Uterus (tissue), 4 donors: ENCODE results near the gene ZNF416. TPM values are rescaled to one million over a fixed set of nuclear protein-coding genes. Genes with fewer than 3 reads are reported as not detected.

ENCODE experiments used
- DNase-seq, 2 donors: peaks; one replicate each; pipeline ENCODE4 v3.0.0-alpha.2; 2019 to 2020
- H3K27ac ChIP-seq, 2 donors: fragments of 200-600 bp; sonication (generic); 1 replicate in 1 of 2; 2 replicates in 1 of 2; pipeline ENCODE4 v1.5.1; 2016 to 2018
- H3K27me3 ChIP-seq, 2 donors: fragments of 200-600 bp; sonication (generic); one replicate each; pipeline ENCODE4 v1.5.1; 2018 to 2019; ENCODE audit warnings: control low read depth in 1 of 2
- H3K36me3 ChIP-seq, 2 donors: fragments of 200-600 bp; sonication (generic); one replicate each; pipeline ENCODE4 v1.5.1; 2019; ENCODE audit warnings: control low read depth in 1 of 2
- H3K4me1 ChIP-seq, 2 donors: fragments of 200-600 bp; sonication (generic); one replicate each; pipeline ENCODE4 v1.5.1; 2018 to 2019; ENCODE audit warnings: control low read depth in 1 of 2
- H3K4me3 ChIP-seq, 2 donors: fragments of 200-600 bp; sonication (generic); 1 replicate in 1 of 2; 2 replicates in 1 of 2; pipeline ENCODE4 v1.5.1; 2018 to 2019; ENCODE audit warnings: mild to moderate bottlenecking in 1 of 2
- H3K9me3 ChIP-seq, 2 donors: fragments of 200-600 bp; sonication (generic); one replicate each; pipeline ENCODE4 v1.5.1; 2019; ENCODE audit warnings: control low read depth in 1 of 2
- CTCF ChIP-seq, 4 experiments: fragments of 200-600 bp in 2 of 4; fragments of 450-650 bp in 2 of 4; sonication (generic) in 2 of 4; IDR thresholded peaks; one replicate each; pipeline ENCODE4 v1.5.1; 2016 to 2019; ENCODE audit warnings: antibody characterized with exemption in 4 of 4, mild to moderate bottlenecking in 2 of 4, moderate library complexity in 1 of 4
- POLR2A ChIP-seq, 2 donors: fragments of 450-650 bp; IDR thresholded peaks; one replicate each; pipeline ENCODE4 v1.6.1; 2016; ENCODE audit warnings: antibody characterized with exemption in 2 of 2, mild to moderate bottlenecking in 1 of 2, moderate library complexity in 1 of 2
- intact Hi-C: fragments of 100-400 bp; cut with DNase I; formaldehyde crosslinking; loops from one replicate; pipeline ENCODE4 v1.15.1; 2023; ENCODE audit warnings: low total_unique reads
- total RNA-seq, 4 donors: library from RNA; depleted of rRNA in 3 of 4; stranded (reverse); fragments of >200 nt in 3 of 4; gene quantifications; one replicate each; pipeline versions ENCODE4 v1.1.0 to v1.2.4, GENCODE V29; 2014 to 2023
- donor health status: DM: yes; HTN: yes; CAD: no.

Gene ZNF416
- total RNA-seq, 4 donors from 2014 or later, result 0.26 to 11.9 (median 5.7) TPM

DNA sequence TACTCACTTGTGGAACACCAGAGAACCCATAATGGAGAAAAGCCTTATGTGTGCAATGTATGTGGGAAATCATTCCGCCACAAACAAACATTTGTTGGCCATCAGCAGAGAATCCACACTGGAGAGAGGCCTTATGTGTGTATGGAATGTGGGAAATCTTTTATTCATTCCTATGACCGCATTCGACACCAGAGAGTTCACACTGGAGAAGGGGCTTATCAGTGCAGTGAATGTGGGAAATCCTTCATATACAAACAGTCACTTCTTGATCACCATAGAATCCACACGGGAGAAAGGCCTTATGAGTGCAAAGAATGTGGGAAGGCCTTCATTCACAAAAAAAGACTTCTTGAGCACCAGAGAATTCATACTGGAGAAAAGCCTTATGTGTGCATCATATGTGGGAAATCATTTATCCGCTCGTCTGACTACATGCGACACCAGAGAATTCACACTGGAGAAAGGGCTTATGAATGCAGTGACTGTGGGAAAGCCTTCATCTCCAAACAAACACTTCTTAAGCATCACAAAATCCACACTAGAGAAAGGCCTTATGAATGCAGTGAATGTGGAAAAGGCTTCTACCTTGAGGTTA is 40.7 kb downstream of the ZNF416 start:
- Histone ChIP-seq H3K27me3 (no peaks in the 10 kb centered on the region), H3K4me3 (no peak overlapping the region), H3K4me1 (no peaks in the 10 kb centered on the region), H3K36me3 (no peaks in the 10 kb centered on the region), H3K9me3 (peaks cover 3 to 98% of the 10 kb centered on the region in 2 donors), H3K27ac (no peak overlapping the region)
- DNase-seq, result no peak
- TF ChIP-seq POLR2A (IDR thresholded peaks at IDR 0.05) (no peak), CTCF (IDR thresholded peaks at IDR 0.05) (no peak)
- intact Hi-C loops, result no loop called here

- peak within 1 kb of the TSS; percentile 72 to 91 for H3K4me3 ChIP-seq
- intact Hi-C loops, result no loop called here
- peak within 1 kb of the TSS; percentile 49 to 58 for H3K27ac ChIP-seq
- H3K9me3 ChIP-seq, result peaks cover 0 to 22% of the 10 kb centered on the region in 2 donors
- TF ChIP-seq POLR2A (IDR thresholded peaks at IDR 0.05), result no peak
- TF ChIP-seq CTCF (IDR thresholded peaks at IDR 0.05), result no peak
- no peaks in the 10 kb centered on the region for H3K36me3 ChIP-seq
- DNase-seq, result peak; percentile 81 to 86
- no peaks in the 10 kb centered on the region for H3K4me1 ChIP-seq
- H3K27me3 ChIP-seq, result no peaks in the 10 kb centered on the region
Measured at GRCh38 chr19:57527136-57527881, 51.4 kb downstream of the ZNF416 start, which contains the start of gene ZNF549. Gene ZNF549, plus strand, starts transcription at chr19:57527356. Its CDS starts 218 bp downstream, at chr19:57527574.

Other genes with a start within 250 kb of the ZNF416 start
- gene ZNF304, start 227.6 kb downstream of the ZNF416 start, total RNA-seq, result 10 to 100 TPM in 2 of 4 donors, 1 to 10 TPM in 2; 4.1 to 25.0 (median 8.3) TPM
- 10 to 100 TPM in 2 of 4 donors, 1 to 10 TPM in 1, not detected in 1; 2.0 to 21.0 (median 10.6) TPM for gene TRAPPC2B, start 215.4 kb downstream of the ZNF416 start, total RNA-seq
- 1 to 10 TPM in 2 of 4 donors, not detected in 2; 2.1 to 5.7 TPM for gene ZNF547, start 215.4 kb downstream of the ZNF416 start, total RNA-seq
- 10 to 100 TPM; 12.6 to 77.9 (median 53.1) TPM for gene ZNF548, start 189.1 kb downstream of the ZNF416 start, total RNA-seq
- gene ZNF17, start 167.8 kb downstream of the ZNF416 start, total RNA-seq, result 10 to 100 TPM; 14.9 to 41.6 (median 18.9) TPM
- 10 to 100 TPM in 3 of 4 donors, under 1 TPM in 1; 0.88 to 31.1 (median 11.6) TPM for gene ZNF749, start 143.6 kb downstream of the ZNF416 start, total RNA-seq
- 1 to 10 TPM in 2 of 4 donors, under 1 TPM in 1, not detected in 1; under 0.01 to 2.2 (median 2.0) TPM for gene VN1R1, start 121.8 kb downstream of the ZNF416 start, total RNA-seq
- gene ZNF772, start 101.3 kb downstream of the ZNF416 start, total RNA-seq, result 10 to 100 TPM in 3 of 4 donors, 1 to 10 TPM in 1; 7.2 to 48.0 (median 12.6) TPM
- 10 to 100 TPM in 3 of 4 donors, 1 to 10 TPM in 1; 2.6 to 69.4 (median 16.9) TPM for gene ZNF419, start 91.2 kb downstream of the ZNF416 start, total RNA-seq
- gene ZNF773, start 79.0 kb downstream of the ZNF416 start, total RNA-seq, result 10 to 100 TPM in 3 of 4 donors, 1 to 10 TPM in 1; 2.9 to 34.3 (median 17.0) TPM
- gene ZNF549, start 51.6 kb downstream of the ZNF416 start, total RNA-seq, result 10 to 100 TPM in 2 of 4 donors, 1 to 10 TPM in 2; 8.2 to 38.9 (median 14.2) TPM
- gene ZNF550, start 19.0 kb downstream of the ZNF416 start, total RNA-seq, result 10 to 100 TPM in 1 of 4 donors, 1 to 10 TPM in 3; 4.4 to 25.6 (median 6.9) TPM
- gene ZIK1, start 5.2 kb upstream of the ZNF416 start, total RNA-seq, result 10 to 100 TPM in 2 of 4 donors, 1 to 10 TPM in 2; 6.8 to 26.5 (median 11.0) TPM
- 10 to 100 TPM in 1 of 4 donors, 1 to 10 TPM in 2, under 1 TPM in 1; 0.29 to 33.0 (median 4.7) TPM for gene ZNF530, start 21.0 kb upstream of the ZNF416 start, total RNA-seq
- 10 to 100 TPM in 3 of 4 donors, 1 to 10 TPM in 1; 1.5 to 60.1 (median 16.5) TPM for gene ZNF134, start 35.3 kb upstream of the ZNF416 start, total RNA-seq
- 100 to 1,000 TPM in 1 of 4 donors, 10 to 100 TPM in 2, 1 to 10 TPM in 1; 9.4 to 115 (median 20.7) TPM for gene ZNF211, start 54.3 kb upstream of the ZNF416 start, total RNA-seq
- gene ZSCAN4, start 90.0 kb upstream of the ZNF416 start, total RNA-seq, result not detected
- gene ZNF551, start 103.1 kb upstream of the ZNF416 start, total RNA-seq, result 100 to 1,000 TPM in 1 of 4 donors, 10 to 100 TPM in 2, 1 to 10 TPM in 1; 8.7 to 123 (median 27.2) TPM
- gene ZNF154, start 130.3 kb upstream of the ZNF416 start, total RNA-seq, result 10 to 100 TPM in 1 of 4 donors, 1 to 10 TPM in 2, under 1 TPM in 1; 0.88 to 27.4 (median 1.5) TPM
- 10 to 100 TPM in 1 of 4 donors, 1 to 10 TPM in 2, under 1 TPM in 1; 0.88 to 20.2 (median 3.4) TPM for gene ZNF671, start 148.7 kb upstream of the ZNF416 start, total RNA-seq
- gene ZNF776, start 167.9 kb upstream of the ZNF416 start, total RNA-seq, result 10 to 100 TPM in 3 of 4 donors, under 1 TPM in 1; 0.29 to 34.4 (median 17.9) TPM
- 10 to 100 TPM in 2 of 4 donors, 1 to 10 TPM in 2; 4.6 to 42.0 (median 16.1) TPM for gene ZNF586, start 190.8 kb upstream of the ZNF416 start, total RNA-seq
- 10 to 100 TPM in 2 of 4 donors, 1 to 10 TPM in 1, under 1 TPM in 1; 0.77 to 15.0 (median 9.3) TPM for gene ZNF552, start 236.0 kb upstream of the ZNF416 start, total RNA-seq